K562 (cell line): ENCODE measurements around the gene SLC28A1.

Experiments used
- POLR2A ChIP-seq: fragments of 450-650 bp; conservative IDR thresholded peaks from 2 replicates; pipeline ENCODE4 v1.6.1; 2016
- ZNF76 ChIP-seq: fragments of 250-450 bp; sonication (Bioruptor Pico); IDR thresholded peaks from 2 replicates; pipeline ENCODE4 v1.4.0; 2020; ENCODE audit warnings: mild to moderate bottlenecking, moderate library complexity, borderline replicate concordance

- TF ChIP-seq POLR2A = no peak
- TF ChIP-seq ZNF76 (CRISPR knock-in tag) = no peak
Measured at GRCh38 chr15:84928843-84929168, 44.3 kb downstream of the SLC28A1 start.
